ENCODE results near the gene PPP2R2C.

The PPP2R2C gene

DNA sequence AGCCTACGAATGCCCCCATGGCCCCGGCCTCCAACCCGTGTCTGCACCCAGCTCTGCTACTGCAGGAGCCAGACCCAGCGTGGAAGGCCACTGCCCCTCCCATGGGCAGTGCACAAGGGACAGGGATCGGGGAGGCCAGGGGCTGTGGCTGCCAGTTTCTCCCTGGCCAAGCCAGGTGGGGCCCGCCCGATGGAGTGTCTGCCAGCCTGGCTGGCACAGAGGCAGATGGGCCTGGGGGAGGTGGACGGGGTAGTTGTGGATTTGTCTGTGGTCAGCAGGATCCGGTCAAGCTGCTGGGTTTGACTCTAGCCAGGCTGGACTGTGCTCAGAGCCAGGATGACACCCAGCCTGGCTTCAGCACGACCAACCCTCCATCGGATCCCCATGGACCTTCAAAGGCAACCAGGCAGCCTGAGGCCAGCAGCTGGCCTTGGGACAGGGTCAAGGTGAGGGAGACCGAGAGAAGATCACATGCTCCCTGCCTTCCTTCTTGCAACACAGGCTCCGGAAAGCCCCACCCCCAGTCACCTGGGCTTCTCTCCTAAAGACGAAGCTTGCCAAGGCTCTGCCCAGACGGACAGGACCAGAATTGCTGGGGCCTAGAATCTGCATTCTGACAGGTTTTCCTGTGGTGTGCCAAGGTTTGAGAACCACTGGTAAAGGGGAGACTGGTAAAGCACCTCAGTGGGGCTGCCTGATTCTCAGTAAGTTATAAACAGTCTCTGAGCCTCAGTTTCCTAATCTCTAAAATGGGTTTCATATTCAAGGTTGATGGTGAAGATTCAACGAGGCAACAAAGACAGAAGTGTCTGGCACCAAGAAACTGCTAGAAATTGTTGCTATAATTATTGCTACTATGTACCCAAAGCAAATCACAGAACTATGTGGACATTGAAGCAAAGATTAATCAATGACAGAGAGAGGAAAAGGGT is 78.6 kb downstream of the PPP2R2C start:
- no peak for DNase-seq

DNA sequence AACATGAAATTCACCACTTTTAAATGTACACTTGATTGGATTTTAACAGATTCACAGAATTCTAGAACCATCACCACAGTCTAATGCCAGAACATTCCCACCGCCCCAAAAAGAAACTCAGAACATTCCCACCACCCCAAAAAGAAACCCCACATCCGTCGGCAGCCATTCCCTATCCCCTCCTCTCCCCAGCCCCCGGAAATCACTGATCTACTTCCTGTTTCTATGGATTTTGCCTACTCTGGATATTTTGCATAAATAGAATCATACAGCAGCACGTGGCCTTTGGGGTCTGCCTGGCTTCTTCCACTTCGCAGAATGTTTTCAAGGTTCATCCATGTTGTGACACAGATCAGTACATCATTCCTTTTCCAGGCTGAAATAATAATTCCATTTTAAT is 79.3 kb downstream of the PPP2R2C start:
- no peak for DNase-seq

DNA sequence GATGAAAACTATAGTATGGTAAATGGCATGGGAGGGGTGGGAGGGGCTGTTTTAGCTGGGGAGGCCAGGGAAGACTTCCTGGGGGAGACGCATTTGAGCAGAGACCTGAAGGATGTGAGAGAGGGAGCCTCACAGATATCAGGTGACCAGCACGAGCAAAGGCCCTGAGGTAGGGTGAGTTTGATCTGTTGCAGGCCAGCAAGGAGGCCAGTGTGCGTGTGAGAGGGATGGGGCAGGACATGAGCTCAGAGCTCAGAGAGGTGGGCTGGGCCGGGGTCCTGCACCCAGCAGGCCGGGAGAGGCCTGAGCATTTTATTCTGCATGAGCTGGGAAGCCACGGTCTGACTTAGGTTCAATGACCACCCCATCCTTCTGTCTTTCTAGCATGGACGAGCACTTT is 80.0 kb downstream of the PPP2R2C start:
- DNase-seq: no peak

DNA sequence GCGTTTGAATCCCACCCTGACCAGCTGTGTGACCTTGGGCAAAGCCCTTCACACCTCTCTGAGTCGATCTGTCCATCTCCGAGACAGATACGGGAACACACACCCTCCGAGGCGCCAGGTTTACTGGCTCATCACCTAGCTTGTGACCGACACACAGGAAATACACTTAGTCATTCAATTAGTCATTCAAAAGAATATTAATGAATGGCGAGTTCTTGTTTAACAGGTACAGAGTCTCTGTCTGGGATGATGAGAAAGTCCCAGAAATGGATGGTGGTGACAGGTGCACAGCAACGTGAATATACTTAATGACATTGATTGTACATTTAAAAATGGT is 80.6 kb downstream of the PPP2R2C start:
- no peak for DNase-seq

DNA sequence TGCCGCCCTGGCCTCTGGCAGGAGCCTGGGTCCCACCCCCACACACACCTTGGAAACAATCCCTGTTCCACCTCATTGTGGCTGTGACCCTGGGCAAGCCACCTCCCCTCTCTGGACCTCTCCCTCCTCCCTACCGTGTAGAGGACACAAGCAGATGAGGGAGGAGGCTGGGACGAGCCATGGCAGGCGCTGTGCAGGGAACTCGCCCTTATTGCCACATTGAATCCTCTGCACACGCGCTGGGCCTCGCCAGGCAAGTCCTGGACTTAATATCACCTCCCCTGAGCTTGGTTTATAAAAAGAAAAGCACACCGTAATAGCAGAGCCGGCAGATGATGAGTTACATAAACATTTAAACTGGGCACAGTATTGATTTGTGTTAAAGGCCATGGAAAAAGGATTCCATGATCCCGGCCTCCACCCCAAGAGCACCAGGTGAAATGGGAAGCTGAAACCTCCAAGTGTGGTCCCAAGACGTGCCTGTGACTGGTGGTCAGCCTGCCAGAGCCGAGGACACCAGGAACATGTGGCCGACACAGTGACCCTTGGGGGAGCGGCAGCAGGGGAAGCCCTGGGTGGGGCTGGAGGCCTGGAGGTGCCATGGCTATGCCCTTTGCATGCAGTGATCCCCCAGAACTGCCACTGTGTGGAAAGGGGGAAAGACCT is 81.1 kb downstream of the PPP2R2C start:
- no peak for DNase-seq

DNA sequence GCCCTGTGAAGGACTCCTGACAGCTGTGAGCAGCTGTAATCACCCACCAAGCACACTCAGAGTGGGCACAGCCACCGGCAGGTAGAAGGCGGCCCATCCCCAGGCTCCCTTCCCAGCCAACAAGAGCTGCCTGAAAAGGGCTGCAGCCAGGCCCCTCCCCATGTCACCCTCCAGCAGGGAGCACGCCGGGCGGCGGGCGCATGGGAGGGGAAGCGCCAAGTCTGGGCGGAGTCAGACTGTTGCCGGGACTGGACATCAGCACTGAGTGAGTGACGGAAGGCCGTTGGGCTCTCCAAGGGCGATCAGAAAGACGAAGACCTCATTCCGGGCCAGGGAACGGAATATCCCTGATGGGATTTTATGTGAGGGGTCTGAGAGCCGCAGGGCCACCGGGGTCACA is 82.1 kb downstream of the PPP2R2C start:
- no peak for DNase-seq

DNA sequence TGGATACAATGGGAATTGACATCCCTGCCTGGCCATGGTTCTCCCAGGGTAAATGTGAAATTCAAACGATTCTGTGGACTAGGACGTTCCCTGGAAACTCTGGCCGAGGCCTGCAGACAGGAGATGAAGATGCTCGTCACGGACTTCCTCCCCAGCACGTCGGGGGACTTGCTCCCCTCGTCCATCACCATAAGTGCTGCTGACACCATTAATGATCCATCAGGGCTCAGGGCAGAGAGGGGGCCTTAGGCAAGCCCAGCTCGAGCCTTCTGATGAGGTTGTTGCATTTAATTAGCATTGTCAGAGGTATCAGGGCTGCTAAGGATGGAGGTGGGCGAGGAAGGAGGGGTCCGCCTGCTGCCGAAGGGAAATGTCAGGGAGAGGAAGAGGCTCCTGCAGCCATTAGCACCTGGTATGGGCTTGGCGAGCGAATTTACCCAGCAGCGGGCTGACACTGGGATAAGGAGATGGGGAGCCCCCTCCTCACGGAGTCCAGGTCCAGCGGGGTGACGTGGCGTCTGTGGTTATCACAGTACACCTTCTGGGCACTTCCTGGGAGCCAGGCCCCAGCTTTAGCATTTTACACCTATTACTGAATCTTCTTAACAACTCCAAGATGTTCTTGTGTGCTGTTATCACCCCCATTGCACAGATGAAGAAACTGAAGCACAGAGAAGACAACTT is 83.1 kb downstream of the PPP2R2C start:
- DNase-seq: no peak

DNA sequence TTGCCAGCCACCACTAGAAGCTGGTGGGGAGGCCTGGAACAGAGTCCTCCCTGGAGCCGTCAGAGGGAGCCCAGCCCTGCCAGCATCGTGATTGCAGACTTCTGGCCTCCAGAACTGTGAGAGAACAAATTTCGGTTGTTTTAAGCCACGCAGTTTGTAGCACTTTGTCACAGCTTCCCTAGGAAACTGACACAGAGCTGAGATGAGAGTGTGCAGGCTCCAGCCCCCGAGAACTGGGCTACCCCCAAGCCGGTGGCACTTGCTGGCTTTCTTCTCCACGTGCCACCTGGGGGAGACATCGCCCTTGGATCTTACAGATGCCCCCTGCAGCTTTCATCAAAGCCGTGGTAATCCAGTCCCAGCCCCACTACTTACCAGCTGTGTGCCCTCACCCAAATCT is 83.7 kb downstream of the PPP2R2C start:
- DNase-seq: no peak

DNA sequence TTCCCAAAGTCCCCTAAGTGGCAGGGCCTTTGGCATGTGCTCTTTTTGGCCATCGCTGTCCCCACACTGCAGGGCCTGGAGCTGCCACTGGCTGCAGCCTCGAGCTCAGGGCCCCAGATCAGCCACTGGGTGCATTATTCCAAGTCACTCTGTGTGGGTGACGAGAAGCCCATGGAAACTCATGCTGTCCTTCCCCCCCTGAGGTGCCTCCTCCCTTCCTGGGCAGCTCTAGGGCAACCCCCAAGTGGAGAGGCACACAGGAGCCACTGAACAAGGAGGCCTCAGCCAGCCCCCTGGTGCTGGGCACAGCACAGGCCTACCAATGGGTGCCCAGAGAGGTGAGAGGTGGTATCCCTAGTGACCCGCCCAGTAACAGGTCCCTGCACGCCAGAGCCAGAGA is 84.5 kb downstream of the PPP2R2C start:
- no peak for DNase-seq

DNA sequence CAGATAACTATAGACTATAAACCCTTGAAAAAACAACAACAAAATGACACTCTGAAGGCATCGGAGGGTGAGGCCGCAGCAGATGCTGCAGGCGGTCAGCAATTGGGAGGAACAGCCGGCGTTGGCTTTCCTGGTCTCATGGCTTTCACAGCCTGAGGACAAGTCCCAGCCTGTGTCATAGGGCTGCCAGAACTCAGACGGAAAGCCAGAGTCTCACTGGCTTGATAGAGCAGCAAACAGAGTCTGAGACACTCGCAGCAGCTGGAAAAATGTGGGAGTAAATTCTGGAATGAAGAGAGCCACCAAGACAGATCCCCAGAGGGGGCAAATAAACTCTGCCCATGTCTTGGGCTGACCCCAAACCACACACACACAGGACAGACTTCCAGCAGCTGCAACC is 86.3 kb downstream of the PPP2R2C start:
- DNase-seq: no peak

DNA sequence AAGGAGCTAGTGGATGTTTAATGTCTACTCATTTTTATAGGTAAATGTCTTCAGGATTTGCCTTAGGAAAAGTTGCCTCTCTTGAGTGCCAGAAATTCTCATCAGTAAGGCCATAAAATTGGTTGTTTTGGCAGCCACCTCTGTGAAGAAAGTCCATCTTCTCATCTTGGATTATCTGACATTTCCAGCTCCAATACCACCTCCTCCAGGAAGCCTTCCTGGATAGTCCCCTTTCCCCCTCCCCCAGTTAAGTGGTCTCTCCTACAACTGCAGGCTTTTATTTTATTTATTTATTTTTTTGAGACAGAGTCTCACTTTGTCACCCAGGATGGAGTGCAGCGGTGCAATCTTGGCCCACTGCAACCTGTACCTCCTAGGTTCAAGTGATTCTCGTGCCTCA is 87.1 kb downstream of the PPP2R2C start:
- DNase-seq: no peak

DNA sequence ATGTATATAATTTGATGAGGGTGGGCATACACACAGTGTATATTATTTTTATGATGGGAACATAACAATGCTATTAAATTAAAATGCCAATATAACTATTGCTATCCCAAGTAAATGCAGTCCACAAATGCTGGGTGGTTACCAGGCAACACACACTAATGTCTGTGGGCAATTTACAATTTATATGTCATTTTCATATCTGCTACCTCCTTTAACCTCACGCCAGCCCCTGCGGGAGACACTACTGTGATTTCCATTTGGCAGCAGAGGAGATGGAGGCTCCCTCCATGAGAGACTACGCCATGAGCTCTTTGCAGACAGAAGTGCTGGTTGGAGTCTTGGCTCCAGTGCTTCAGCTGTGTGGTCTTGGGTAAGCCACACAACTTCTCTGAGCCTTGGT is 87.9 kb downstream of the PPP2R2C start:
- DNase-seq: no peak

DNA sequence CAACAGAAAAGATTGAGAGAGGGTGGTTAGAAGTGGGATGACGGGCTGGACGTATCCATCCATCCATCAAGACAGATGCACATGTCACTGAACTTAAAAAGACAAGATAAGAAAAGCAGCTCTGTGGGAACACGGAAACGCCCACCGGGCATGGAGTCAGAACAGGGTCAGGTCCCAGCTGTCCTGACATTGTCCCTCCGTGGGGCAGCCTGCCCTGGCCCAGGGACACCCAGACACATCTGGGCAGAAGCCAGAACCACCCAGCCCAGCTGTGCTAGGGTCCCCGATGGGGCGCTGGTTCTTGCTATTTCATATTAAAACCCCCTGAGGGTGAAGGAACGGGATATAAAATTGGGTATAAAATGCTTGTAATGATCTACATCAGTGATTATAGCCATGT is 88.5 kb downstream of the PPP2R2C start:
- DNase-seq: no peak

DNA sequence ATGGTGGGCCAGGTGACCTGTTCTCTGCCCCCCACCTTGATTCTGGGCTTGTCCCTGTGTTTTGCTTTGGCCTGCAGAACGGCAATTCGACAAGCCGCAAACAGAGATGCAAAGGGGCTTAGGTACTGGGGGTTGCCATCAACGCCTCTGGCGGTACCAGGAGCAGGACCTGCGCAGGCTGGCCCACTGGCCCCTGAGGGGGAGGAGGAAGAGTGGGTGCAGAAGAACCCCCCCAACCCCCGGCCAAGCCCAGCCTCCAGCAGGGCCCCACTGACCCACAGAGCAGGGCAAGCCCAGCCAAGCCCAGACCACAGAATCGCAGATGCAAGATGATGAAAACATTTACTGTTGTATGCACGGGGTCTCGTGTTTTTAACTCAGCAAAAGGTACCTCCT is 89.4 kb downstream of the PPP2R2C start:
- no peak for DNase-seq

DNA sequence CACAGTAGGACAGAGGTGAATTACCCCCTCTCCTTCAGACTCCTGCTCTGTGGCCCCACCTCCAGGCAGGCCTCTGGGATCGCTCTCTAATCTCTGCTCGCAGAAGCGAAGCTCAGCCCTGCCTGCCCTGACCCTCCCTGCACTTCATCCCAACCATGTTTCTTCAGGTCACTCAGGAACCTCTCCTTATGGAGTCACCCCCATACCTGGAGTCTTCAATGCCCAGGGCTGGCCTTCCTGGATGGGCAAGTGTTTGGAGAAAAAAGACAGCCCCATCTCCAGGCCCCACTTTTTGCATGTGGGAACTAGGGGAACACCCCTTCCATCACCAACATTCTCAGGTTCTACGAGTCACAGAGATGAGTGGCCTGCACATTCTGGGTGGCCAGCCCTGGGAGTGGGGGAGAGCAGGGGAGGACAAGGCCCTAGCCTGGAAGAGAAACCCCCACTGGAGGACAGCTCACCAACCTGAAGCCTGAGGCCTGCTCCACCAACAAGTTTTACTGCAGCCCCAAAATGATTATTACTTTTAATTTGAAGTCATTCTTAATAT is 90.8 kb downstream of the PPP2R2C start:
- no peak for DNase-seq

DNA sequence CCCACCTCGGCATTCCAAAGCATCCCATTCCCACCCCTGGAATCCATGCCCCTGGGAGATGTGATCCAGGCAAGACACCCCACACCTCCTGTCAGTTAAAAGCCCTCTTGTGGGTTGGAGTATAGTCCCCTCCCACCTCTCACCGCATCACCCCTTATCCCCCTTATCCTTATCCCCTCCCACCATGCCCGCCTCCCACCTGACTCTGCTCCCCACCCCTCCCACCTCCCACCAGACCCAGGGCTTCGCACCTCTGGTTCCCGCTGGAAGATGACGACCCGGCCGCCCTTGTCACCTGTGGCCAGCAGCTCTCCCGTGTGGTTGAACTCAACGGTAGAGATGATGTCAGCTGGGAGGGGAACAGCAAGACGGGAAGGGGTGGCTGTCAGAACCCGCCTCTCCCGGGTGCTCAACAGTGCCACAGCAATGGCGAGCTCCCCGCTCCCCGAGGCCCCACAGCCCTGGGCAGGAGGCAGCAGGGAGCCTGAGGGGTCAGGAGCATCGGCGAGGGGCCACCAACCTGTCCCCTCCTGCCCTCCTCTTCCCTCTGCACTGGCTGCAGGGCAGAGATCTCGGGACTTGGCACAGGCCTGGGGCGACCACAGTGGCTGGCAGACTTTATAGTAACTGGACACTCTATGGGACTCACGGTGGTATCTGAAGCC is 91.5 kb downstream of the PPP2R2C start:
- DNase-seq: no peak

DNA sequence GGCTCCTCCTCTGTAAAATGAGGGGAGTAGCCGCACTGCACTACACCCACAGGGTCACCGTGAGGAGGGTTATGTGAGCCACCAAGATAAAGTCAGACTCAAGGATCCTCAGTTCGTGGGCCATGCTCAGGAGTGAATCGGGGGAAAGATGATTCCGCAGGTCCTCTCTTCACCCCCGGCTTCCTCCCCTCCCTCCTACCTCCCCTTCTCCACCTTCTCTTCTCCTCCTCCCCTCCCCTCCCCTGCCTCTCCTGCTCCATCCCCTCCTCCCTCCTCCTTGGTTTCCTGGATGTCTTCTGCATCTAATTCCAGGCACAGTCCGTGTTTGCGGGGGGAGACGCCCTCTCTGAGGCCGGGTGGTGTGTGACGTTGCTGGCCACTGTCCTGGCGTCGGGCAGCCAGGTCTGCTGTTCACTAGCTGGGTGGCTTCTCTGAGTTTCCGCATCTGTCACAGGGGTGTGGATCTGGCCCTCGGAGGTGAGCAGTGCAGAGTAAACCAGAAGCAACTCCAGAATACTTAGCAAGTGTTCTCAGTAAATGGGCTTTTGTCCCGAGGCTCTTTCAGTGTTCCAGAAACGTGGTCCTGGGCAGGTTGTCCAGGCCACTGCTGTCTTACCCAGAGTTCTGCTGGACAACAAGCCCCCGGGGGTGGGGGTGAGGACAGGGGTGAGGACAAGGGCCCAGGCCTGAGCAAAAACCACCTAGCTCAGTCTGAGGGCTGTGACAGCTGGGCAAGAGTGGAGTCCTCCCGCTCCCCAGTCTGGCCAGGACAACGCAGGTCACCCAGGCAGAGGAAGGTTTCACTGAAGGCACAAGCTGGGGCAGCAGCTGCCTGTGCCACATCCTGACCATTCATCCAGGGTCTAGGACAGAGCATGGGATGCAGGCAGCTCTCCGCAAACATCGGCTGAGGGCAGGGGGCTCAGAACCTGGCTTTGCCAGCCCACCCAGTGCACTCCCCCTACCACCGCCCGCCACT is 92.4 kb downstream of the PPP2R2C start:
- DNase-seq: no peak

DNA sequence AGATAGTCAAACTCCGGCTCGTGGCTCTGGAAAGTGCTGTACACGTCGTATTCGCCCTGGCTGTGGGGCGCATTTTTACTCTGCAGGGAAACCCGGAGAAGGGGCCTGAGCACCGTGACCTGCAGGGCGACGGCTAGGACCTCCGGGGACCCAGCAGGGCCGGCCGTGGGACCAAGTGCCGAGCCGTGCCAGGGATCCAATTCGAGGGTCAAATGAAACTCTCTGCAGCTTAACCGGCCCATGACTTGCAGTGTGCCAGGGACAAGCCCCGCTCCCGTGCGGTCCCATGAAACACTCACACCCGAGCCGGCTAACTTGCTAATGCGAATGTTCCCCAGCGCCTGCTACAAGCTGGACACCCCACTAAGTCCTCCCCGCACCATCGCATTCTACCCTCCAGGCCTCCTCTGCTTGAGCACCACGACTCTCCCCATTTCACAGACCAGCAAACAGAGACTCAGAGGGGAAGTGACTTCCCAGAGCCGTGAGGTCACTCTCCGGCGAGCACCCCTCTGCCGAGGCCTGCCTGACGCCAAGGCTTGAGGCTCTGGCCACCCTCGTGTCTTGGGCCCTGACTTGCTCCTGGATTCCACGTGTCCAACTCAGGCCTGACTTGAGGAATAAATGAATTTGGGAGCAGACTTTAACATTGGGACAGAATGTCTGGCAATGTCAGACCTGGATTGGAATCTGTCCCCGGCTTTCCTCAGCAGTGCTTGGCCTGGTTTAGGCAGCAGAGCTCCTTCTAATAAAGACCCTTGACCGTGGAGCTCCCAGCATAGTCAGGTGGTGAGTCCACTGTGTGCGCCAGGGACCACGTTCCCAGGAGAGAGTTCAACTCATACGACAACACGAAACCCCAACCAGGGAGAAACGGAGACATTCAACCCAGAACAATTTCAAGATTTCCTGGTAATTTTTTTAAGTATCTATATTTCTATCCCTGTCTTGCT is 93.6 kb downstream of the PPP2R2C start:
- no peak for DNase-seq

DNA sequence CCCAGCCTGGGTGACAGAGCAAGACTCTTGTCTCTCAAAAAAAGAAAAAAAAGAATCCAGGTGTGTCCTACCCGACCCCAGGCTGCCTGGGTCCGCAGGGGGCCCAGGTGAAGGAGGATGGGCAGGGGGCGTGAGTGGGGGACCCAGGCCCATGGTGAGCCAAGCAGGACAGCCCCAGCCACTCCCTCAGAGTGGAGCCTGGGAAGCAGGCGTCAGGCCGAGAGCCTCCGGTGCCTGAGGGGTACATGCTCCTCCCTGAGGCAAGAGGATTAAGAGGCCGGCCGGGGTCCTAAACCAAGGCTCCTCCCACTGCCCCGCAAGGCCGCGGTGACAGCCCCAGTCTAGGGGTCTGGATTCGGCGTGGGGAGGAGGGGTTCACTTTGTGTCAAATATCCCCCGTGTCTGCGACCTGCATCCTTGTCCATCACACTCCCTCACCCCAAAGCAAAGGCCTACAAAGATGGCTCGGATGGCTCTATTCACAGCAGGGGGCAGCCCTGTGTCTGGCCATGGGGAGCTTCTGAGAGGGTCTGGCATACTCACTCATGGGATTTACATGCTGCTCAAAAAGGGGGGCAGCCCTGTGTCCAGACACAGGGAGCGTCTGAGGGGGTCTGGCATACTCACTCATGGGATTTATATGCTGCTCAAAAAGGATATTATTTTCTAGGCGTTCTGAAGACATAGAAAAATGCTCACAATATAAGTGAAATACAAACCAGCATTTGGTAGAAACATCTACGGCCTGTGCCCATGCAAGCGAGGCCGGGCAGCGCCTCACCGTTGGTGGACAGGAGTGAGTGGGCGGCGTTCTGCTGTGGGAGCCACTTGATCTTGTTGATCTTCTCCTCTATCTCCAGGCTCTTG is 94.6 kb downstream of the PPP2R2C start:
- DNase-seq: no peak

Measured in CD4-positive, alpha-beta T cell treated with Interleukin-4 for 1 hour (primary cell).